ENCODE measurements around the gene TTI1. TPM values are rescaled to one million over a fixed set of nuclear protein-coding genes. Genes with fewer than 3 reads are reported as not detected.

The TTI1 gene
- polyA plus RNA-seq, 4 donors = 24.2 to 28.8 (median 26.9) TPM

GRCh38 chr20:38055848-38056247 lies 22.6 kb upstream of the TTI1 start:
- no peak for DNase-seq (ENCODE audit: low read depth in 4 of 4, low spot score in 3 of 4)

- no peak for DNase-seq (ENCODE audit: low read depth in 4 of 4, low spot score in 3 of 4)
These were observed 22.0 kb upstream of the TTI1 start for GRCh38 chr20:38055294-38055693.

- no peak for DNase-seq (ENCODE audit: low read depth in 4 of 4, low spot score in 3 of 4)
These were observed 21.4 kb upstream of the TTI1 start for GRCh38 chr20:38054647-38055046.

- DNase-seq (ENCODE audit: low read depth in 4 of 4, low spot score in 3 of 4) = no peak
These were observed 19.6 kb upstream of the TTI1 start for GRCh38 chr20:38052870-38053269.

GRCh38 chr20:38050686-38051085 lies 17.4 kb upstream of the TTI1 start:
- DNase-seq (ENCODE audit: low read depth in 4 of 4, low spot score in 3 of 4) = no peak

GRCh38 chr20:38049800-38050199 lies 16.5 kb upstream of the TTI1 start:
- no peak for DNase-seq (ENCODE audit: low read depth in 4 of 4, low spot score in 3 of 4)

GRCh38 chr20:38046572-38046971 lies 13.3 kb upstream of the TTI1 start:
- DNase-seq (ENCODE audit: low read depth in 4 of 4, low spot score in 3 of 4) = no peak

- DNase-seq (ENCODE audit: low read depth in 4 of 4, low spot score in 3 of 4) = no peak
These were observed 11.4 kb upstream of the TTI1 start for GRCh38 chr20:38044685-38045084.

- no peak for DNase-seq (ENCODE audit: low read depth in 4 of 4, low spot score in 3 of 4)
These were observed 10.4 kb upstream of the TTI1 start for GRCh38 chr20:38043512-38044300.

- no peak for DNase-seq (ENCODE audit: low read depth in 4 of 4, low spot score in 3 of 4)
These were observed 7.0 kb upstream of the TTI1 start for GRCh38 chr20:38040276-38040675.

- DNase-seq (ENCODE audit: low read depth in 4 of 4, low spot score in 3 of 4) = no peak
These were observed 3.1 kb upstream of the TTI1 start for GRCh38 chr20:38036366-38036765.

- DNase-seq (ENCODE audit: low read depth in 4 of 4, low spot score in 3 of 4) = no peak
These were observed 1.7 kb upstream of the TTI1 start for GRCh38 chr20:38034961-38035360.

GRCh38 chr20:38034108-38034649 lies 923 bp upstream of the TTI1 start:
- DNase-seq (ENCODE audit: low read depth in 4 of 4, low spot score in 3 of 4) = no peak

GRCh38 chr20:38032585-38033329 lies 499 bp downstream of the TTI1 start:
- DNase-seq (ENCODE audit: low read depth in 4 of 4, low spot score in 3 of 4) = no peak

GRCh38 chr20:38031957-38032356 lies 1.3 kb downstream of the TTI1 start:
- no peak for DNase-seq (ENCODE audit: low read depth in 4 of 4, low spot score in 3 of 4)

- DNase-seq (ENCODE audit: low read depth in 4 of 4, low spot score in 3 of 4) = no peak
These were observed 3.8 kb downstream of the TTI1 start for GRCh38 chr20:38029453-38029852.

GRCh38 chr20:38024496-38024895 lies 8.8 kb downstream of the TTI1 start:
- DNase-seq (ENCODE audit: low read depth in 4 of 4, low spot score in 3 of 4) = no peak

GRCh38 chr20:38023181-38024001 lies 9.9 kb downstream of the TTI1 start:
- peak in 1 of 4 donors; percentile 12 for DNase-seq (ENCODE audit: low read depth in 4 of 4, low spot score in 3 of 4)

GRCh38 chr20:38021087-38021772 lies 12.0 kb downstream of the TTI1 start:
- no peak for DNase-seq (ENCODE audit: low read depth in 4 of 4, low spot score in 3 of 4)

GRCh38 chr20:38018385-38018784 lies 14.9 kb downstream of the TTI1 start:
- DNase-seq (ENCODE audit: low read depth in 4 of 4, low spot score in 3 of 4) = no peak
